ENCODE results near the gene TNKS2.
A peak's percentile ranks its signal among the peaks of the same experiment; 100 is the strongest.

DNA sequence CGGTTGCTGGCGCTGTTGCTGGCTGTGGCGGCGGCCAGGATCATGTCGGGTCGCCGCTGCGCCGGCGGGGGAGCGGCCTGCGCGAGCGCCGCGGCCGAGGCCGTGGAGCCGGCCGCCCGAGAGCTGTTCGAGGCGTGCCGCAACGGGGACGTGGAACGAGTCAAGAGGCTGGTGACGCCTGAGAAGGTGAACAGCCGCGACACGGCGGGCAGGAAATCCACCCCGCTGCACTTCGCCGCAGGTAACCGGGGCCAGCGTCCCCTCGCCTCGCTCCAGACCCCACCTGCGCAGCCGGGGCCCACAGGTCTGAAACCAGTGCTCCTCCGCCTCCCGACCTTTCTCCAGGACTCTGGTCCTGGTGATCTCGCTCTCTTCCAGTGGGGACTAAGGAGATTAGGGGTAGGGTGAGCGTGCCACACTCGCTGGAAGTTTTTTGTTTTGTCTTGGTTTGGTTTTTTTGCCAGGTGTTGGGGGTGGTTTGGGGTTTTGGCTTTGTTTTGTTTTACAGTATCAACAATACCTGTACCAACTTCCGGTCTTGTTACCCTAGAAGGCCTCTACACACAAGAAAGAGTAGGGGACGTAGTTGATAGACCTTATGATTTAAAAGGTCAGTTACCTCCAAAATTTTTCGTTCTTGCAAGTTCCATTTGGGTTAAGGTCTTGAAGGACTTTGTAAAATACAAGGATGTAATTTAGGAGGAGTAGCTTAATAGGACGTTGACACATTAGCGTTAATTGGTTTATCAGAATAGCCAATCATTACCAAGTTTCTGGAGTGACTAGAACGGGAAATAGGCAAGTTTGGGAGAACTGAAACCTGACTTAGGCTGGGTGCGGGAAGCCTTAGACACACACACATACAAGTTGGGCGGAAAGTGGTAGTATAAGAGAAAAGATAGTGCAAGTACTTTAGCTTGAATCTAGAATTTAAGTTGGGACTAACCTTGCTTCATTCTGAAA, 704 bp downstream of the TNKS2 start:
- TF ChIP-seq POLR2AphosphoS5 (IDR thresholded peaks at IDR 0.05), result peak in 1 of 3 donors; percentile 69
- TF ChIP-seq CTCF (IDR thresholded peaks at IDR 0.05 in 8 of 11, conservative IDR thresholded peaks at IDR 0.05 in 3 of 11), result peak in 1 of 11 experiments; percentile 2
- TF ChIP-seq POLR2A (IDR thresholded peaks at IDR 0.05), result no peak
